NCI-H2196 (cell line): Measurements from ENCODE around the gene GORAB.

Source experiments
- DNase-seq: peaks from one replicate; lab custom pipeline; 2025; ENCODE audit not compliant: unreplicated experiment; lab: John Stamatoyannopoulos, UW

Gene GORAB

DNA sequence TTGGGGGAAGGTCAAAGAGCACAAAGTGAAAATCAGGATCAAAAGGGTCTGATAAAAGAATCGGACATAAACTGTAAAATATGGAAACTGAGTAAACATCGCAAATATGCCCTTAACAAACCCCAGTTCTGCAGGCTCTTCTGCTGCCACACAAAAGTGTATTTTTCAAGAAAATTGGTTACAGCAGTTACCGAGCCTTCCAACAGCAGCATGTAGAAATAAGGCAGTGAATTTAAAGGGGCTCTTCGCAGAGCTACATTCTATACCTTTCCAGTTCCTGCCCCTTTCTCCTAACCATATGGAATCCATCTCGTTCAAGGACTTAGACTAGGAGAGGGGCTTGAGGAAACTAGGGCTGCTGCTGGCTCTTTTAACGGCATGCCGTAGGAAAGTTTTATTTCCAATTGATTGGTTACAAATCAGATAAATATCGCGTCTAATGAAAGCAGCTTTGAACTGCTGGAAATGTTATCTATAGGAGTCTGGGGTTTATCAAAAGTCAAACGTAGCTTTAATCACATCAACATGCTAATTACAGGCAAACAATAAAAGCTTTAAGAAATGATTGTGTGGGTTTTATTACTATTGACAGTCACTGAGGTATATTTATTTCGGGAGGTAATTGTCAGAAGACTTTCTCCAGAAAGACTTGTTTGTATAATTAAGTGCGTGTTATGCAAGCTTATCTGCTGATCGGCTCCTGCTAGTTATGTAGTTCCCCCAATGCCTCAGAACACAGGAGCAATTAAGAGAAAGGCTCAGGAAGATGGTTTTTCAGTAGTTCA is 59.1 kb downstream of the GORAB start:
- no peak for DNase-seq

DNA sequence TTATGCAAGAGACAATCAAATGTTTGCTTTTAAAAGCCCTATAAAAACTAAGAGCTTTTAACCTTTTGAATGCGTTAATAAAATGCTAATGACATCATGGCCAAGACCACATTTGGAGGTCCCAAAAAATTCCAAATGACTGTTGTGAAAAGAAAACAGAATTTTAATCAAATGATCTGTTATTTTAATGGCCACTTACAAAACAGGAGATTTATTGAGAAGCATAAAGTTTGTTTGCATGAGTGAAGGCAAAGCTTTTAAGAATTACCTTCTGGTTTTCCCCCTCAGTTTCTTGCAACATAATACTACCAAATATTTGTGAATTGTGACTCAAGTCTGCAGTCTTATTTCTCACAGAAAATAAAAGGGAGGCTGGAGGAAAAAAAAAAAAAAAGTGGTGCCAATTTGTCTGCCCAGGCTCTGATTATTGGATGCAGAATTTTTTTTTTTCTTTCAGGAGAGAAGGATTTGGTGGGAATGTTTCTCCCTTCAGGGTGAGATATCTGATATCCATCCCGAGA is 60.7 kb downstream of the GORAB start:
- DNase-seq, result no peak

DNA sequence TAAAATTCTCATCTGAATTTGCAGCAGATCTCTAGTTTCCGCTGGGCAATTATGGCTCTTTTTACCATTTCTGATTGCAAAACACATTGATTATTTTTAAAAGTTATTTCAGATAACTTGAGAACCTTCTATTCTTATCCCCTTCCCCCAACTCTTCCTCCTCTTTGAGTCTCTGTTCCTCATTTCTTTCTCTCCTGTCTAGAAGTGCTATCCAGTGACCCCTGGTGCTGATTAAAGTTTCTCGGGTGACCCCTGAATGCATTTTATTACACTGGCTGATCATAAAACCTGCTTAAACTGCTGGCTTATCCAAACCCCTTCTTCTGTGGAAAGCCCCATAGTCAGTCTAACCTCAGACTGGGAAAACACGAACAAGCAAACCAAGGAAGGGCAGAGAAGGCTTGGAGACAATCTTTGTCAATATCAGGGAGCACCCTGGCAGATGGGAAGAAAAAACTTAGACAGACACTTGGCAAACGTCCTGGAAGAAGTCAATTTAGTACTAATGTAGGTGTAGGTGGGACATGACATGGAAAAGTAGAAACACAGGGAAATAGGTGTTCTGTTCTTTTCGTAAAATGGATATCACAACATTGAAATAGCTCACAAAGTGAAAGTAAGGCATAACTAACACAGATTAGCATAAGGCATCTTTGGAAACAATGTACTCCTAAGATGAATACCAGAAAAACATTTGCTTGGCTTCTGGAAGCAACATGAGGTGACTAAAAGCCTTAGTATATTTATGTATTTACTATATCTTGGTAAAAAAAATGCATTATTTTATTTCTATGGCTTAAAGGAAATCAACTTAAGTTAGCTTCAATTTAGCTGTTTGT is 61.4 kb downstream of the GORAB start:
- no peak for DNase-seq

DNA sequence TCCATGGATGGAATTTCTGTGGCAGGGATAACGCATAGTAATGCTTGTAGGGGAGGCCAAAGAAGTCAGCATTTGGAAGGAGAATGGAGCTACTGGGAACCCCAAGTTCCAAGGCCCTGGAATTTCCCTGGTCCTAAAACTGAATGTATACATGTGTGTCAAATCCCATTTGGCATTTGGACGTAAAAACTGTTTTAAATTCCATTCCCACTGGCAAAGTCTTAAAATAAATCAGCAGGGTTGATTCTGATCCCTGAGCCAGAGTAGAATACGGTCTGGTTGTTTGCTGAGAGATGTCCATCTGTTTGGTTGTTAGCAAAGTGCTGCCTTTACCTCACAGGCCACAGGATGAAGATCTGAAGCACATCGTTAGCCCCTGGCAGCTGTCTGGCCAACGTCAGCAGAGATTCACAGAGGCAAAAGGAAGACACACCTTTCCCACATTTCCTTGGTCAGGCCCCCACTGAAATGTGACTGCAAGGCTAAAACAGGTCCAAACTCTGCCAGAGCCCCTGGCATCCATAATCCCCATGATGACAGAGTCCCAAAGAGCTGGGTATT is 62.2 kb downstream of the GORAB start:
- DNase-seq, result no peak

DNA sequence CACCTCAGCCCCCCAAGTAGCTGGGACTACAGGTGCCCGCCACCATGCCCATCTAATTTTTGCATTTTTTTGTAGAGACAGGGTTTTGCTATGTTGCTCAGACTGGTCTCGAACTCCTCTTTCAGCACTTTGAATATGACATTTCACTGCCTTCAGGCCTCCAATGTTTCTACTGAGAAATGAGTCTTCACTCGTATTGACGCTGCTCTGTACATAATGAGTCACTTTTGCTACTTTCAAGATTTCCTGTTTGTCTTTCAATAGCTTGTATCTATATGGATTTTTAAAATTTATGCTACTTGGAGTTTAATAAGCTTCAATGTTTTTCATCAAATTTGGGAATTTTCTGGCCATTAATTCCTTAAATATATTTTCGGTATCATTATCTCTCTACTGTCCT is 64.7 kb downstream of the GORAB start:
- DNase-seq, result no peak

DNA sequence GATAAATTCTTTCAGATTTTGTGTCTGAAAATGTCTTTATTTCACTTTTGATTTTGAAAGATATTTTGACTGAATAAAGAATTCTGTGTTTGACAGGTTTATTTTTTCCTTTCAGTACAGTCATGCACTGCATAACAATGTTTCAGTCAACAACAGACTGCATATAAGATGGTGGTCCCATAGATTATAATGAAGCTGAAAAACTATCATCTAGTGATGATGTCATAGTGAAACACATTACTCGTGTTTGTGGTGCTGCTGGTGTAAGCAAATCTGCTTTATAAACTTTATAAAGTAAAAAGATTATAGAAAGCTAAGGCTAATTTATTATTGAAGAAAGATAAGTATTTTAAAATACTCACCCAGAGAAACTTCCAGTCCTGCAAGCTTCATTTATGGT is 66.7 kb downstream of the GORAB start:
- no peak for DNase-seq

DNA sequence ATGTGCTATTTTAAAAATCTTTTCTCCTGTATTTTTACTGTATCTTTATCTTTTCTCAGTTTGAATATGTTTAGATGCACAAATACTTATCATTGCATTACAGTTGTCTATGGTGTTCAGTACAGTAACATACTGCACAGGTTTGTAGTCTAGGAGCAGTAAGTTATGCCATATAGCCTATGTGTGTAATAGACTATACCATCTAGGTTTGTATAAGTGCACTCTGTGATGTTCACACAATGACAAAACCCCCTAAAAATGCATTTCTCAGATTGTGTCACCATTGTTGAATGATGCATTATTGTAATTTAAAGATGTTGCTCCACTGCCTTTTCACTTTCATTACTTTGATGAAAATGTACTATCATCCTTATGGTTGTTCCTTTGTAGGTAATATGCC is 67.1 kb downstream of the GORAB start:
- DNase-seq, result no peak

DNA sequence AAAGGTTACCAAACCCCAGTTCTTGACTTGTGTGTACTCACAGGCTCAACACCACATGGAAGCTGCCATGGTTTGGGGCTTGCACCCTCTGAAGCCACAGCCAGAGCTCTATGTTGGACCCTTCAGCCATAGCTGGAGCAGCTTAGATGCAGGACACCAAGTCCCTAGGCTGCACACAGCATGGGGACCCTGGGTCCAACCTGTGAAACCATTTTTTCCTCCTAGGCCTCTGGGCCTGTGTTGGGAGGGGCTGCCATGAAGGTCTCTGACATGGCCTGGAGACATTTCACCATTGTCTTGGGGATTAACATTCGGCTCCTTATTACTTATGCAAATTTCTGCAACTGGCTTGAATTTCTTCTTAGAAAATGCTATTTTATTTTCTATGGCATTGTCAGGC is 69.9 kb downstream of the GORAB start:
- no peak for DNase-seq
